ENCODE measurements around the gene NME7.

Gene NME7

GRCh38 chr1:169312084-169312954 is 55.3 kb downstream of the NME7 start:
- no peak overlapping the region for H3K4me3 ChIP-seq (ENCODE audit: low read length)
- no peak for TF ChIP-seq CTCF (conservative IDR thresholded peaks at IDR 0.05; ENCODE audit: low read length)
- peak; percentile 89 for DNase-seq (ENCODE audit: low read depth)

- no peak for TF ChIP-seq CTCF (conservative IDR thresholded peaks at IDR 0.05; ENCODE audit: low read length)
- DNase-seq (ENCODE audit: low read depth) = no peak
- no peak overlapping the region for H3K4me3 ChIP-seq (ENCODE audit: low read length)
Measured at GRCh38 chr1:169309178-169310166, 58.1 kb downstream of the NME7 start.

- H3K4me3 ChIP-seq (ENCODE audit: low read length) = no peak overlapping the region
- TF ChIP-seq CTCF (conservative IDR thresholded peaks at IDR 0.05; ENCODE audit: low read length) = no peak
- no peak for DNase-seq (ENCODE audit: low read depth)
Measured at GRCh38 chr1:169308313-169309039, 59.1 kb downstream of the NME7 start.

- TF ChIP-seq CTCF (conservative IDR thresholded peaks at IDR 0.05; ENCODE audit: low read length) = no peak
Measured at GRCh38 chr1:169307176-169307575, 60.4 kb downstream of the NME7 start.

GRCh38 chr1:169305948-169306347 is 61.6 kb downstream of the NME7 start:
- no peak overlapping the region for H3K4me3 ChIP-seq (ENCODE audit: low read length)
- no peak for TF ChIP-seq CTCF (conservative IDR thresholded peaks at IDR 0.05; ENCODE audit: low read length)
- no peak for DNase-seq (ENCODE audit: low read depth)

More at GRCh38 chr1:169307176-169307575, 60.4 kb downstream of the NME7 start:
- no peak for DNase-seq (ENCODE audit: low read depth)
- no peak overlapping the region for H3K4me3 ChIP-seq (ENCODE audit: low read length)

- no peak overlapping the region for H3K4me3 ChIP-seq (ENCODE audit: low read length)
- no peak for TF ChIP-seq CTCF (conservative IDR thresholded peaks at IDR 0.05; ENCODE audit: low read length)
- DNase-seq (ENCODE audit: low read depth) = no peak
Measured at GRCh38 chr1:169305356-169305755, 62.2 kb downstream of the NME7 start.
